HG02759 (cell line): Measurements from ENCODE around the gene PIP5K1B.

Source experiments
- ATAC-seq: cut with Tn5 transposase; IDR thresholded peaks from one replicate; pipeline ENCODE4 v1.9.1; 2021; ENCODE audit warnings: mild to moderate bottlenecking, moderate library complexity; ENCODE audit not compliant: unreplicated experiment

Gene PIP5K1B

GRCh38 chr9:69016191-69017096 lies 311.4 kb downstream of the PIP5K1B start:
- no peak for ATAC-seq

GRCh38 chr9:69018737-69019136 lies 313.7 kb downstream of the PIP5K1B start:
- no peak for ATAC-seq

GRCh38 chr9:69019808-69020207 lies 314.8 kb downstream of the PIP5K1B start:
- ATAC-seq: no peak

- ATAC-seq: no peak
Observed at GRCh38 chr9:69020301-69021145, 315.5 kb downstream of the PIP5K1B start.

- ATAC-seq: no peak
Observed at GRCh38 chr9:69023650-69024049, 318.6 kb downstream of the PIP5K1B start.

GRCh38 chr9:69027355-69028097 lies 322.5 kb downstream of the PIP5K1B start:
- peak; percentile 71 for ATAC-seq

GRCh38 chr9:69028754-69029153 lies 323.7 kb downstream of the PIP5K1B start:
- no peak for ATAC-seq

- ATAC-seq: no peak
Observed at GRCh38 chr9:69029535-69029934, 324.5 kb downstream of the PIP5K1B start.

- ATAC-seq: no peak
Observed at GRCh38 chr9:69030851-69031645, 326.0 kb downstream of the PIP5K1B start.

GRCh38 chr9:69034071-69034470 lies 329.0 kb downstream of the PIP5K1B start:
- ATAC-seq: no peak

GRCh38 chr9:69035438-69036308 lies 330.6 kb downstream of the PIP5K1B start, which contains the start of gene FXN:
FXN (plus strand) TSS chr9:69035752; CDS start chr9:69035783, 31 bp downstream.
- peak; percentile 94 for ATAC-seq

GRCh38 chr9:69036309-69036708 lies 331.3 kb downstream of the PIP5K1B start:
- peak; percentile 22 for ATAC-seq

GRCh38 chr9:69036799-69037198 lies 331.8 kb downstream of the PIP5K1B start:
- ATAC-seq: no peak

GRCh38 chr9:69040646-69041045 lies 335.6 kb downstream of the PIP5K1B start:
- ATAC-seq: no peak

GRCh38 chr9:69044240-69045219 lies 339.5 kb downstream of the PIP5K1B start:
- ATAC-seq: no peak

GRCh38 chr9:69045821-69046220 lies 340.8 kb downstream of the PIP5K1B start:
- no peak for ATAC-seq

- ATAC-seq: no peak
Observed at GRCh38 chr9:69046723-69047122, 341.7 kb downstream of the PIP5K1B start.

- no peak for ATAC-seq
Observed at GRCh38 chr9:69047371-69047770, 342.3 kb downstream of the PIP5K1B start.
